ENCODE data around the gene PLA2G7.

GRCh38 chr6:46756469-46757213, 21.5 kb upstream of the PLA2G7 start:
- no peak for TF ChIP-seq POLR2A (IDR thresholded peaks at IDR 0.05; ENCODE audit: low read length)
- TF ChIP-seq GATA1 (IDR thresholded peaks at IDR 0.05; ENCODE audit: low read depth, low read length): no peak
